Smooth muscle cell (in vitro differentiated cells): Measurements from ENCODE around the gene ALDH8A1. TPM values are rescaled to one million over a fixed set of nuclear protein-coding genes. Genes with fewer than 3 reads are reported as not detected.

Experiments
- DNase-seq: peaks from one replicate; lab custom pipeline; 2025; ENCODE audit not compliant: unreplicated experiment; lab: John Stamatoyannopoulos, UW
- H2AFZ ChIP-seq: fragments of 200-600 bp; sonication (generic); 2 replicates; pipeline ENCODE4 v1.6.0; 2016; ENCODE audit warnings: antibody characterized with exemption, low read depth, mild to moderate bottlenecking
- H3F3A ChIP-seq: fragments of 200-600 bp; sonication (generic); 2 replicates; pipeline ENCODE4 v1.6.0; 2017; ENCODE audit warnings: antibody characterized with exemption, low read depth
- H3K27ac ChIP-seq: fragments of 200-600 bp; sonication (generic); 2 replicates; pipeline ENCODE4 v1.5.1; 2016; ENCODE audit warnings: low read depth, mild to moderate bottlenecking
- H3K27me3 ChIP-seq: fragments of 200-600 bp; sonication (generic); 2 replicates; pipeline ENCODE4 v1.6.1; 2016; ENCODE audit warnings: low read depth, mild to moderate bottlenecking
- H3K36me3 ChIP-seq: fragments of 200-600 bp; sonication (generic); 2 replicates; pipeline ENCODE4 v1.5.1; 2016; ENCODE audit warnings: low read depth
- H3K4me1 ChIP-seq: fragments of 200-600 bp; sonication (generic); 2 replicates; pipeline ENCODE4 v1.5.1; 2016; ENCODE audit warnings: low read depth
- H3K4me2 ChIP-seq: fragments of 200-600 bp; sonication (generic); 2 replicates; pipeline ENCODE4 v1.6.0; 2016; ENCODE audit warnings: mild to moderate bottlenecking
- H3K4me3 ChIP-seq: fragments of 200-600 bp; sonication (generic); 2 replicates; pipeline ENCODE4 v1.5.1; 2016; ENCODE audit warnings: mild to moderate bottlenecking
- H3K79me2 ChIP-seq: fragments of 200-600 bp; sonication (generic); 2 replicates; pipeline ENCODE4 v1.6.0; 2016; ENCODE audit warnings: low read depth, mild to moderate bottlenecking
- H3K9ac ChIP-seq: fragments of 200-600 bp; sonication (generic); 2 replicates; pipeline ENCODE4 v1.6.0; 2016; ENCODE audit warnings: low read depth
- H3K9me3 ChIP-seq: fragments of 200-600 bp; sonication (generic); replicated peaks from 2 replicates; pipeline ENCODE4 v1.5.1; 2016; ENCODE audit warnings: low read depth
- H4K20me1 ChIP-seq: fragments of 200-600 bp; sonication (generic); 2 replicates; pipeline ENCODE4 v1.6.0; 2016; ENCODE audit warnings: low read depth
- WGBS: methylation state at CpG from one replicate; pipeline ENCODE4 v1.1.7; 2016; ENCODE audit warnings: low lambda C conversion rate; 5-methylcytosine and 5-hydroxymethylcytosine counted together
- polyA plus RNA-seq: library from polyadenylated mRNA; unstranded; fragments of >200 nt; fragmentation: Nextera tagmentation; extraction: Ambion mirVana; gene quantifications from 2 replicates; pipeline ENCODE4 v1.2.1, GENCODE V29; 2016
- total RNA-seq: library from RNA; depleted of rRNA; stranded (reverse); fragments of >200 nt; gene quantifications from 2 replicates; pipeline ENCODE4 v1.2.3, GENCODE V29; 2014
- TF ChIP-seq, protein P1 (sequence below): fragments of 200-600 bp; sonication (generic); IDR thresholded peaks from 2 replicates; pipeline ENCODE4 v1.5.1; 2017; ENCODE audit warnings: borderline replicate concordance, mild to moderate bottlenecking, antibody characterized with exemption; ENCODE audit not compliant: insufficient read depth, poor library complexity, severe bottlenecking

ALDH8A1 gene
- total and polyA plus RNA-seq, 2 experiments from 2014 or later, result 0.64 to 11.2 TPM

DNA sequence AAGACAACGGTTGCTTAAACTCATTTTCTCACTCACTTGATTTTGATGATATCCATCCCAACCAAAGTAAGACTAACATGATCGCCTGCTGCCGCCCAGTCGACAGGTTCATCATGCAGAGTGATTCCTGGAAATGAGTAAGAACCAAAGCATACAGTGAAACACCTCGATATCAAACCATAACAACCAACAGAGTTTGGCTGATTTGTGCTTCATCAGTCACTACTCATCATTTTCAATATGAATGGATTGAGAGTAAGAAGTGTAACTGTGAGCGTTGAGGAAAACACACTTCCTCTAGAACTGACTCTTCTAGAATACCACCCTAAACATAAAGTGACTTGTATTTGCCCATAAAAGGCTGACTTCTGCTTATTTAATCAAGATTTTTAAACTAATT, 29.2 kb upstream of the ALDH8A1 start:
- Histone ChIP-seq H3K9ac (no peak overlapping the region), H3K27me3 (no peaks in the 10 kb centered on the region), H3K27ac (no peak overlapping the region), H3K4me2 (no peak overlapping the region), H3K9me3 (no peaks in the 10 kb centered on the region), H3F3A (no peaks in the 10 kb centered on the region), H3K4me3 (no peak overlapping the region), H3K36me3 (peaks cover 15% of the 10 kb centered on the region), H3K4me1 (no peaks in the 10 kb centered on the region), H2AFZ (no peak overlapping the region), H4K20me1 (no peaks in the 10 kb centered on the region), H3K79me2 (no peaks in the 10 kb centered on the region)
- WGBS, result 97% methylated on average over 6 of the region's 6 CpGs
- TF ChIP-seq, protein P1, sequence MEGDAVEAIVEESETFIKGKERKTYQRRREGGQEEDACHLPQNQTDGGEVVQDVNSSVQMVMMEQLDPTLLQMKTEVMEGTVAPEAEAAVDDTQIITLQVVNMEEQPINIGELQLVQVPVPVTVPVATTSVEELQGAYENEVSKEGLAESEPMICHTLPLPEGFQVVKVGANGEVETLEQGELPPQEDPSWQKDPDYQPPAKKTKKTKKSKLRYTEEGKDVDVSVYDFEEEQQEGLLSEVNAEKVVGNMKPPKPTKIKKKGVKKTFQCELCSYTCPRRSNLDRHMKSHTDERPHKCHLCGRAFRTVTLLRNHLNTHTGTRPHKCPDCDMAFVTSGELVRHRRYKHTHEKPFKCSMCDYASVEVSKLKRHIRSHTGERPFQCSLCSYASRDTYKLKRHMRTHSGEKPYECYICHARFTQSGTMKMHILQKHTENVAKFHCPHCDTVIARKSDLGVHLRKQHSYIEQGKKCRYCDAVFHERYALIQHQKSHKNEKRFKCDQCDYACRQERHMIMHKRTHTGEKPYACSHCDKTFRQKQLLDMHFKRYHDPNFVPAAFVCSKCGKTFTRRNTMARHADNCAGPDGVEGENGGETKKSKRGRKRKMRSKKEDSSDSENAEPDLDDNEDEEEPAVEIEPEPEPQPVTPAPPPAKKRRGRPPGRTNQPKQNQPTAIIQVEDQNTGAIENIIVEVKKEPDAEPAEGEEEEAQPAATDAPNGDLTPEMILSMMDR, result no peak
- no peak for DNase-seq

DNA sequence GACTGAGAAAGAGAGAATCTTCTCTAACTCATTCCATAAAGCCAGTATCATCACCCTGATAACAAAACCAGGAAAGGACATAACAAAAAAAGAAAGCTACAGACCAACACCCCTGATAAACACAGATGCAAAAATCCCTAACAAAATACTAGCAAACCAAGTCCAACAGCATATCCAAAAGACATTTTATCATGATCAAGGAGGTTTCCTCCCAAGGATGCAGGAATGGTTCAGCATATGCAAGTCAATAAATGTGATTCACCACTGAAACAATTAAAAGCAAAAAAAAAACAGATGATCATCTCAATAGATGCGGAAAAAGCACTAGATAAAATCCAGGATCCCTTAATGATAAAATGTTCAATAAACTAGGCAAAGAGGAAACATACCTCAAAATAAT, 24.5 kb upstream of the ALDH8A1 start:
- Histone ChIP-seq H3F3A (no peaks in the 10 kb centered on the region), H3K4me2 (no peak overlapping the region), H2AFZ (no peak overlapping the region), H3K36me3 (peaks cover 10% of the 10 kb centered on the region), H3K27me3 (no peaks in the 10 kb centered on the region), H3K4me1 (no peaks in the 10 kb centered on the region), H3K4me3 (no peak overlapping the region), H3K79me2 (no peaks in the 10 kb centered on the region), H3K9ac (no peak overlapping the region), H4K20me1 (peaks cover 10% of the 10 kb centered on the region), H3K27ac (no peak overlapping the region), H3K9me3 (no peaks in the 10 kb centered on the region)
- 100% methylated on average over 1 of the region's 1 CpG for WGBS
- TF ChIP-seq, protein P1, result no peak
- DNase-seq, result no peak

DNA sequence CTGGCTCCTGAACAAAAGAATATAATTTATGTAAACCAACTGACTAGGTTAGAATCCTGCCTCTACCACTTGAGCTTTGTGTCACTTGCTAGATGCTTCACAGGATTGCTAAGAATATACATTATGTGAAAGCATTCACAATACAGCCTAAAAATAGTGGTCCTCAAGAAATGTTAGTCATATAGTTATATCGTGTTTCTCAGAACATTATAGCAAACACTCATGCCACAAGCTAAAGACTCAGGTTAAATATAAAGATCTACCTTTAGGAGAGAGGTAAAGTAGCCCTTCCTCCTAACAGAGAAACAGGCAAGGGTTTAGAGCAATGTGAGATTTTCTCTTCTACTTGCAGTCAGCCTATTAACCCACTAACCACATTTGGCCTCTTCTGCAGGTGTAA, 17.8 kb upstream of the ALDH8A1 start:
- no peak overlapping the region for H3K27ac ChIP-seq
- H4K20me1 ChIP-seq, result peaks cover 10% of the 10 kb centered on the region
- H3K9me3 ChIP-seq, result no peaks in the 10 kb centered on the region
- no peak overlapping the region for H3K4me3 ChIP-seq
- H3K4me1 ChIP-seq, result no peaks in the 10 kb centered on the region
- no peak overlapping the region for H2AFZ ChIP-seq
- H3K36me3 ChIP-seq, result peaks cover 22% of the 10 kb centered on the region
- WGBS, result 97% methylated on average over 1 of the region's 1 CpG
- DNase-seq, result no peak
- no peak overlapping the region for H3K9ac ChIP-seq
- H3K4me2 ChIP-seq, result no peak overlapping the region
- TF ChIP-seq, protein P1, result no peak
- H3K27me3 ChIP-seq, result no peaks in the 10 kb centered on the region
- H3K79me2 ChIP-seq, result no peaks in the 10 kb centered on the region
- H3F3A ChIP-seq, result no peaks in the 10 kb centered on the region

DNA sequence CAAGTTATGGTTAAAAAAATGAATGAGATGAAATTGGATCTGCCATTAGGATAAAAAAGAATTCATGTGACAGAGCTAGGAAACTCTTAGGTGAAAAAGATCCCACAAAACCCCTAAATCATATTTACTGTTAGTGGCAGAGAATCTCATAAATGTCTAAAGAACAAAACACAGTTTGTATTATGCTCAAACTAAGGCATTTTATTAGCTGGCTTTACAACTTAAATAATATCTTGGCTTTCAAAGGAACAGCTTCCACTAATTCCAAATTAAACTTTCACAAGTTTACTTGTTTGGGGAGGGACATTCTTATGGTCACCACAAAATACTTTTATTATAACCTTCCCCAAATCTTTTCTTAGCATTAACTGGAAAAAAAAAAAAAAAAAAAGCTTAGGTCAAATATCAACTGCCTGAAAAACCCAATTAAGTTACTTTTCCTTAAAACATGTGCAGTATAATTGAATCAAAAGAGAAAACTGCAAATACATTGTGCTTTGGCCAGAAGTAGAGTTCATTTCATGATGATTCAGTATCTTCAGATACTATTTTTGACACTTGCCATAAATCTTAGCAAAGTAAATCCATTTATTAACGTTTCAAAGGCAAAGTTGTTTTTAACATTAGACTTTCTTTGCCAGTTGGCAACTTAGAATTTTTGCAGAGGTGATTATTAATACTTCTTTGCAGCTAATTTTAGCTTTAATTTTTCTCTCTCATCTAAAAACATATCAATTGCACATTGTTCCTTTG, 14.7 kb upstream of the ALDH8A1 start:
- H3K36me3 ChIP-seq, result peaks cover 31% of the 10 kb centered on the region
- H3F3A ChIP-seq, result no peaks in the 10 kb centered on the region
- no peak for DNase-seq
- H3K4me2 ChIP-seq, result no peak overlapping the region
- H3K4me3 ChIP-seq, result no peak overlapping the region
- no peaks in the 10 kb centered on the region for H3K79me2 ChIP-seq
- no peaks in the 10 kb centered on the region for H4K20me1 ChIP-seq
- H3K4me1 ChIP-seq, result no peaks in the 10 kb centered on the region
- no peak overlapping the region for H3K27ac ChIP-seq
- no peaks in the 10 kb centered on the region for H3K27me3 ChIP-seq
- WGBS, result 89% methylated on average over 1 of the region's 1 CpG
- H2AFZ ChIP-seq, result no peak overlapping the region
- peaks cover 2% of the 10 kb centered on the region for H3K9me3 ChIP-seq
- TF ChIP-seq, protein P1, result no peak
- H3K9ac ChIP-seq, result no peak overlapping the region
